HCT116 (cell line): ENCODE results near the gene TP53RK. TPM values are rescaled to one million over a fixed set of nuclear protein-coding genes. Genes with fewer than 3 reads are reported as not detected.

ENCODE experiments used
- ATAC-seq: fragments of 200-7000 bp; cut with Tn5 transposase; 2 replicates; pipeline ENCODE4 v1.9.1; 2020; ENCODE audit warnings: mild to moderate bottlenecking, moderate library complexity
- BruUV-seq: library from RNA; stranded (reverse); fragments of 400-500 nt; replicated peaks from 2 replicates; lab custom pipeline; 2021; lab: Mats Ljungman, UMichigan
- CTCF ChIA-PET: fragments of 300-600 bp; sonication (Branson Sonifier 250); formaldehyde crosslinking; loops from one replicate; lab custom pipeline; 2021; ENCODE audit warnings: antibody characterized with exemption; lab: Charles Lee
- POLR2A ChIA-PET: fragments of 300-600, 350-600 bp; sonication (Branson Sonifier 250); formaldehyde crosslinking; loops from one replicate; lab custom pipeline; 2021; ENCODE audit warnings: antibody characterized with exemption; lab: Charles Lee
- RAD21 ChIA-PET, 2 experiments: fragments of 300-600 bp; sonication (Branson Sonifier 250); formaldehyde crosslinking; loops; one replicate each; lab custom pipeline; 2023; ENCODE audit warnings: low total read pairs in 2 of 2; ENCODE audit not compliant: uncharacterized antibody in 2 of 2, unreplicated experiment in 2 of 2, low non-redundant PET in 1 of 2; lab: Charles Lee
- DNase-seq: peaks from one replicate; pipeline ENCODE4 v3.0.0-alpha.2; 2010; ENCODE audit warnings: low read depth, low spot score
- H2AFZ ChIP-seq: fragments of 200-600 bp; shearing (Covaris generic), sonication (generic); 2 replicates; pipeline ENCODE4 v1.6.1; 2017; ENCODE audit warnings: low read depth, mixed run types, mixed read lengths, antibody characterized with exemption, low read length; ENCODE audit not compliant: poor library complexity, severe bottlenecking
- H3K27ac ChIP-seq: 2 replicates; pipeline ENCODE4 v1.5.1; 2012; ENCODE audit warnings: low read depth, low read length
- H3K27me3 ChIP-seq: fragments of 200-600 bp; sonication (generic); 2 replicates; pipeline ENCODE4 v1.6.1; 2016; ENCODE audit warnings: mixed run types, low read length, mixed read lengths; ENCODE audit not compliant: insufficient read depth
- H3K36me3 ChIP-seq, 2 experiments: fragments of 200-500 bp in 1 of 2; fragments of 200-600 bp in 1 of 2; sonication (Bioruptor generic) in 1 of 2; sonication (generic) in 1 of 2; 2 replicates each; pipeline versions ENCODE4 v1.5.1 to v1.6.1; 2014 to 2016; ENCODE audit warnings: low read length in 2 of 2, inconsistent platforms in 1 of 2, mixed read lengths in 1 of 2, mixed run types in 1 of 2; ENCODE audit not compliant: insufficient read depth in 2 of 2, control insufficient read depth in 1 of 2
- H3K4me1 ChIP-seq, 2 experiments: fragments of 200-600 bp in 1 of 2; sonication (generic) in 1 of 2; 2 replicates each; pipeline versions ENCODE4 v1.5.1 to v1.6.1; 2012 to 2017; ENCODE audit warnings: low read length in 2 of 2, inconsistent platforms in 1 of 2, mild to moderate bottlenecking in 1 of 2, mixed read lengths in 1 of 2, mixed run types in 1 of 2, moderate library complexity in 1 of 2; ENCODE audit not compliant: insufficient read depth in 2 of 2, control insufficient read depth in 1 of 2
- H3K4me2 ChIP-seq: fragments of 200-600 bp; sonication (generic); 2 replicates; pipeline ENCODE4 v1.6.1; 2017; ENCODE audit warnings: mixed run types, low read length, mixed read lengths
- H3K4me3 ChIP-seq, 2 experiments: fragments of 200-600 bp in 1 of 2; sonication (generic) in 1 of 2; replicated peaks in 1 of 2; 2 replicates each; pipeline ENCODE4 v1.5.1; 2011 to 2016; ENCODE audit warnings: low read length in 2 of 2, control low read depth in 1 of 2, low read depth in 1 of 2, mild to moderate bottlenecking in 1 of 2, mixed read lengths in 1 of 2, mixed run types in 1 of 2
- H3K79me2 ChIP-seq: fragments of 200-600 bp; sonication (generic); 2 replicates; pipeline ENCODE4 v1.6.1; 2017; ENCODE audit warnings: mild to moderate bottlenecking, mixed run types, low read length, moderate library complexity, mixed read lengths; ENCODE audit not compliant: insufficient read depth
- H3K9ac ChIP-seq: fragments of 200-600 bp; sonication (generic); 2 replicates; pipeline ENCODE4 v1.6.1; 2016; ENCODE audit warnings: low read length, mixed read lengths
- H3K9me2 ChIP-seq: fragments of 200-600 bp; sonication (generic), shearing (Covaris generic); 2 replicates; pipeline ENCODE4 v1.6.1; 2017; ENCODE audit warnings: mixed run types, mild to moderate bottlenecking, moderate library complexity; ENCODE audit not compliant: insufficient read depth
- H3K9me3 ChIP-seq, 2 experiments: fragments of 200-500 bp in 1 of 2; fragments of 200-600 bp in 1 of 2; sonication (Bioruptor generic) in 1 of 2; sonication (generic) in 1 of 2; 2 replicates each; pipeline ENCODE4 v1.6.1; 2014 to 2017; ENCODE audit warnings: low read length in 2 of 2, mixed read lengths in 2 of 2, inconsistent platforms in 1 of 2, low read depth in 1 of 2, mild to moderate bottlenecking in 1 of 2, mixed run types in 1 of 2, moderate library complexity in 1 of 2; ENCODE audit not compliant: control insufficient read depth in 1 of 2, insufficient read depth in 1 of 2
- H4K20me1 ChIP-seq: fragments of 200-600 bp; sonication (generic), shearing (Covaris generic); 2 replicates; pipeline ENCODE4 v1.6.1; 2017; ENCODE audit warnings: mixed run types, mild to moderate bottlenecking, moderate library complexity; ENCODE audit not compliant: insufficient read depth
- CBX3 ChIP-seq: IDR thresholded peaks from 2 replicates; pipeline ENCODE4 v1.6.1; 2012; ENCODE audit warnings: low read depth
- CEBPB ChIP-seq: IDR thresholded peaks from 2 replicates; pipeline ENCODE4 v1.6.1; 2012; ENCODE audit warnings: low read depth
- POLR2A ChIP-seq: IDR thresholded peaks from 2 replicates; pipeline ENCODE4 v1.7.0; 2011; ENCODE audit warnings: borderline replicate concordance; ENCODE audit not compliant: insufficient read depth, insufficient read length; ENCODE audit errors: extremely low read depth
- SRF ChIP-seq: IDR thresholded peaks from 2 replicates; pipeline ENCODE4 v1.6.1; 2012; ENCODE audit warnings: low read depth
- intact Hi-C: fragments of 100-400 bp; cut with micrococcal nuclease; formaldehyde crosslinking; loops from 2 replicates; pipeline ENCODE4 v1.10.0; 2022
- total RNA-seq: library from RNA; stranded (reverse); gene quantifications from one replicate; pipeline ENCODE4 v1.2.1, GENCODE V29; 2021; ENCODE audit not compliant: unreplicated experiment
- TF ChIP-seq, protein P1 (sequence below): IDR thresholded peaks from 2 replicates; pipeline ENCODE4 v1.6.1; 2011; ENCODE audit warnings: mild to moderate bottlenecking, low read length, moderate library complexity; ENCODE audit not compliant: insufficient replicate concordance; ENCODE audit errors: extremely low read depth
- TF ChIP-seq, protein P2 (sequence below): IDR thresholded peaks from 2 replicates; pipeline ENCODE4 v1.6.1; 2012
- TF ChIP-seq, protein P3 (sequence below): IDR thresholded peaks from 2 replicates; pipeline ENCODE4 v1.6.1; 2012

Gene TP53RK
- total RNA-seq, 1 experiment from 2014 or later: 9.2 TPM

DNA sequence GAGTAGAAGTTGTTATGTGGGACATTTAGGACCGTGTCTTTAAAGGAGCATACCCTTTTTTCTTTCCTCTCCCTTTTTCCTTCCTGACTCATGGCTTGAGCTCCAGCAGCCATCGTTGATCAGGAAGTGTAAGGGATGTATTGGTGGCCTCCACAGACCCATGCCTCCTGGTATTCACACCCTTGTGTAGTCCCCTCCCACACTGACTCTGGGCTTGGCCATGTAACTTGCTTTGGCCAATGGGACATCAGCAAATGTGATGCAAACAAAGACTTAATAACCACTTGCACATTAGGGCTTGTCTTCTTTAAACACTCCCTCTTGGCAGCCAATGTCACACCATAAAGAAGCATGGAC is 19.0 kb downstream of the TP53RK start:
- DNase-seq (no peak), ATAC-seq (no peak)
- ChIA-PET RAD21 (no interaction called here), POLR2A (no interaction called here), CTCF (no interaction called here)
- TF ChIP-seq, protein P1, sequence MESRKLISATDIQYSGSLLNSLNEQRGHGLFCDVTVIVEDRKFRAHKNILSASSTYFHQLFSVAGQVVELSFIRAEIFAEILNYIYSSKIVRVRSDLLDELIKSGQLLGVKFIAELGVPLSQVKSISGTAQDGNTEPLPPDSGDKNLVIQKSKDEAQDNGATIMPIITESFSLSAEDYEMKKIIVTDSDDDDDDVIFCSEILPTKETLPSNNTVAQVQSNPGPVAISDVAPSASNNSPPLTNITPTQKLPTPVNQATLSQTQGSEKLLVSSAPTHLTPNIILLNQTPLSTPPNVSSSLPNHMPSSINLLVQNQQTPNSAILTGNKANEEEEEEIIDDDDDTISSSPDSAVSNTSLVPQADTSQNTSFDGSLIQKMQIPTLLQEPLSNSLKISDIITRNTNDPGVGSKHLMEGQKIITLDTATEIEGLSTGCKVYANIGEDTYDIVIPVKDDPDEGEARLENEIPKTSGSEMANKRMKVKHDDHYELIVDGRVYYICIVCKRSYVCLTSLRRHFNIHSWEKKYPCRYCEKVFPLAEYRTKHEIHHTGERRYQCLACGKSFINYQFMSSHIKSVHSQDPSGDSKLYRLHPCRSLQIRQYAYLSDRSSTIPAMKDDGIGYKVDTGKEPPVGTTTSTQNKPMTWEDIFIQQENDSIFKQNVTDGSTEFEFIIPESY: no peak
- TF ChIP-seq, protein P2, sequence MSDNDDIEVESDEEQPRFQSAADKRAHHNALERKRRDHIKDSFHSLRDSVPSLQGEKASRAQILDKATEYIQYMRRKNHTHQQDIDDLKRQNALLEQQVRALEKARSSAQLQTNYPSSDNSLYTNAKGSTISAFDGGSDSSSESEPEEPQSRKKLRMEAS: no peak
- no peak for TF ChIP-seq CEBPB
- TF ChIP-seq CBX3: no peak
- TF ChIP-seq POLR2A: no peak
- TF ChIP-seq, protein P3, sequence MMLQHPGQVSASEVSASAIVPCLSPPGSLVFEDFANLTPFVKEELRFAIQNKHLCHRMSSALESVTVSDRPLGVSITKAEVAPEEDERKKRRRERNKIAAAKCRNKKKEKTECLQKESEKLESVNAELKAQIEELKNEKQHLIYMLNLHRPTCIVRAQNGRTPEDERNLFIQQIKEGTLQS: no peak
- no peak for TF ChIP-seq SRF
- intact Hi-C loops: no loop called here
- Histone ChIP-seq H3K36me3 (no peaks in the 10 kb centered on the region), H3K4me1 (peaks cover 0 to 6% of the 10 kb centered on the region in 2 experiments; a peak in 1 of 4 replicates), H3K79me2 (no peaks in the 10 kb centered on the region), H3K9me2 (no peaks in the 10 kb centered on the region), H3K27ac (no peak overlapping the region), H3K4me3 (no peak overlapping the region), H2AFZ (no peak overlapping the region), H3K4me2 (no peak overlapping the region), H3K9me3 (no peaks in the 10 kb centered on the region), H3K27me3 (no peaks in the 10 kb centered on the region), H4K20me1 (no peaks in the 10 kb centered on the region), H3K9ac (no peak overlapping the region)
- no TSS peak for BruUV-seq
